IPS-NIHi11 (cell line): ENCODE results near the gene CPSF4L.

Experiments used
- DNase-seq: peaks from one replicate; pipeline ENCODE4 v3.0.0; 2012; ENCODE audit warnings: mixed read lengths, low spot score

CPSF4L gene

DNA sequence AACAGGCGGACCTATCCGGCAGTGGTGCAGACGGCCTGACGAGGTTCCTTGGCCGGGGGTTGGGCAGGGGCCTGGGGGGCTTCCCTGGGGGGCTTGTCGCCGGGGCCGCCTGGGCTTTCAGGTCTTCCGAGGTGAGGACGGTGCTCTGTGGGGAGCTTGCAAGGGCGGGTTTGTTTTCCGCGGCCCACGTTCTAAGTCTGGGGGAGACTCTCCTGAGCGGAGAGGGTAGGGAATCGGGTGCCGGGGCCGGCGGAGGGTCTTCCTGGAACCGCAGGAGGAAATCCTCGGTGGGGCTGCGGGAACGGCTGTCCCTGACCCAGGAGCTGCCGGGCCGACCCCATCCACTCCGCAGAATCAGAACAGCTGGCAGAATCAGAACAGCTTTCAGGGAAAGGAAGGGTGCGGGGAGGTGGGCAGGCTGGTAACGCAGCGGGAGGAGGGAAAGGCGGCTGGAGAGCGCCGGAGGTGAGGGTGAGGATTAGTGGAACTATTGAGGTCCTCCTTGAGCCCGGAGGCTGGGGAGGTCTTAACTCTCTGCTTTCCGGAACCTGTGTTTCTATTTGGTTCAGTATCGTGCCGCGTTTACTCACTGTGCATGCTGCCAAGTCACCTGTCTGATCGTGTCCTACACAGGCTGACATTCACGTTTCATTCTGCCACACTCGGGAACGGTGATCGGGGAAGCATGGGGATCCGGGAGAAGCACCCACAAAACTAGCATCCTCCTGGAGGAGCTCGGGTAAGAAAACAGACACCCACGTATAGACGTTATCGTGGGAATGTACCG lies 28.9 kb downstream of the CPSF4L start:
- peak; percentile 84 for DNase-seq

- peak; percentile 99 for DNase-seq
These were observed 29.7 kb downstream of the CPSF4L start for GRCh38 chr17:73231841-73232586.

- peak; percentile 21 for DNase-seq
These were observed 30.3 kb downstream of the CPSF4L start for GRCh38 chr17:73231395-73231794.

- no peak for DNase-seq
These were observed 31.6 kb downstream of the CPSF4L start for GRCh38 chr17:73230088-73230487.

DNA sequence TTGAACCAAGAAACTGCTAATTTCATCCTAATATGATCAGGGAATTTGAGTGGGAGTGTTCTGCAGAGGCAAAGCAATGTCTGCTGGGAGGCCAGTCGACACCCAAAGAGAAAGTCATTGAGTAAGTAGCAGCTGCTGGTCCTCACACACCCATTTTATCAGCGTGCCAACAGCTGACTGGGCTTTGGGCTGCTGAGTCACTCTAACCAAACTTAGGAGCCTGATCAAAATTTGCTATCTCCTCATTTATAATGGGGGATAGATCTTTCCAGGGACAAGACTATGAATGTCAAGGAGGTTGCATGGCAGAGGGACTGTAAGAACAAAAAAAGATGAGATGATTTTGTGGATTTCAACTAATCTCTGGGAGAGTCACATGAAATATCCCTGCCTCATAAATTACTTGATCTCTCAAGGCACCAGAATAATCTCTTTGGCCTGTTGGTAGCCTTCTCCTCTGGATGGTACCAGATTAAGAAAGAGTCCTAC lies 32.9 kb downstream of the CPSF4L start:
- peak; percentile 17 for DNase-seq

- DNase-seq: no peak
These were observed 33.7 kb downstream of the CPSF4L start for GRCh38 chr17:73227944-73228343.

- DNase-seq: no peak
These were observed 34.3 kb downstream of the CPSF4L start for GRCh38 chr17:73227379-73227778.

GRCh38 chr17:73226556-73227172 lies 35.0 kb downstream of the CPSF4L start:
- DNase-seq: no peak

GRCh38 chr17:73224663-73225305 lies 36.9 kb downstream of the CPSF4L start:
- DNase-seq: no peak

DNA sequence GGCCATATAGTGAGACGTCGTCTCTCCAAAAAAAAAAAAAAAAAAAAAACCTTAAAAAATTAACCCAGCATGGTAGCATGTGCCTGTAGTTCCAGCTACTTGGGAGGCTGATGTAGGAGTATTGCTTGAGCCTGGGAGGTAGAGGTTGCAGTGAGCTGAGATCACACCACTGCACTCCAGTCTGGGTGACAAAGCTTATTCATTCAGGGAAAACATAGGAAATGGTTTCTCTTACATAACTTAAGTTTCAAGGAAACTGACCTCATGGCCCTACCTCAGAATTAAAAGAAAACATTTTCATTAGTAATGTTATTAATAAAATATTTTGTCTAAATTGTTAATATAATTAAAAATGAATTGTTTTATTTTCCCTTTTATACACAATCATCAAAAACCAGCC lies 37.4 kb downstream of the CPSF4L start:
- no peak for DNase-seq

GRCh38 chr17:73223626-73224230 lies 38.0 kb downstream of the CPSF4L start:
- DNase-seq: no peak

DNA sequence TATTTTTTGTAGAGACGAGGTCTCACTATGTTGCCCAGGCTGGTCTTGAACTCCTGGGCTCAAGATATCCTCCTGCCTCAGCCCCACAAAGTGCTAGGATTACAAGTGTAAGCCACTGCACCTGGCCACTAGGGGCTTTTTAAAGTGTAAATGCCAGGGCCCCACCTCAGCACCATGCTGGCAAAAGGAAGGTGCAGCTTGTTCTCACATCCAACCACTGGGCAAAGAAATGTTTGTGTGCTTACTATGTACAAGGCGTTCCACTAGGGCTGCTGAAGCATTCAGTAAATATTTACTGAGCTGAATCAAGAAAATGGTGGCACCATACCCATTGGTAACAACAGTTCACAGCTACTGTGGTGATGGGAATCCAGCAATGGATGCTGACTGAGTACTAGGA lies 46.2 kb downstream of the CPSF4L start:
- DNase-seq: no peak

DNA sequence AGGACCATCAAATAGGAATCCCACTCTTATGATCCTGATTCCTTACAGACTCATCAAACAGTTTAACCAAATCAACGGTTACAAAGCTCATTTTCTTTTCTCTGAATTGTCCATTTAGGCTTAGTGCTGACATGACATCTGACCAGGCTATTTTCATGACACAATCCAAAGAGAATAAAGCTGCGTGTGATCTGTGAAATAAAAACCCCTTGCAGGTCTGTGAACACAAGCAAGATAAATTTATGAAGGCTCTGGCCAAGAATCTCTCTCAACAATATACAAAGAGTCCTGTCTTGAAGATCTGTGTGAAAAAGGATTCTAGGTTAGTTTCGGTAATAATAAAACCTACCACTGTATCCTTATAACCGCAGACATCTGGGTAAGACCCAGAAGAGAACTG lies 46.8 kb downstream of the CPSF4L start:
- DNase-seq: no peak

DNA sequence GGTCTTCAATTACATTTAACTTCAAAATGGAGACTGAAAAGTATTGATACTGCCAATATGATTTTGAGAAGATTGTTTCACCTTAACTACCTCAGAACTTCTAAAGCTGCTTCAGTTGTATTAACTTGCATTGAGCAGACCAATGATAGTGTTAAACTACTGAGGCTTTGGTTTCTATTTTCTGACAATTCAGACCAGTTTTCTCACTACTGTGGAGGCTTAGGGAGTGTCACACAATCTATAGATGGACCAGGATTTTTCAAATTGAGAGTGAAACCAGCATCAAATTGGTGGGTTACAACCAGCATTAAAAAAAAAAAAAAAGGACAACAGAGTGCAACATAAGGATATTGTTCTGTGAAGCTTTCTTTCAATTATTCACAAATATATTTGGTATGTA lies 47.7 kb downstream of the CPSF4L start:
- no peak for DNase-seq

DNA sequence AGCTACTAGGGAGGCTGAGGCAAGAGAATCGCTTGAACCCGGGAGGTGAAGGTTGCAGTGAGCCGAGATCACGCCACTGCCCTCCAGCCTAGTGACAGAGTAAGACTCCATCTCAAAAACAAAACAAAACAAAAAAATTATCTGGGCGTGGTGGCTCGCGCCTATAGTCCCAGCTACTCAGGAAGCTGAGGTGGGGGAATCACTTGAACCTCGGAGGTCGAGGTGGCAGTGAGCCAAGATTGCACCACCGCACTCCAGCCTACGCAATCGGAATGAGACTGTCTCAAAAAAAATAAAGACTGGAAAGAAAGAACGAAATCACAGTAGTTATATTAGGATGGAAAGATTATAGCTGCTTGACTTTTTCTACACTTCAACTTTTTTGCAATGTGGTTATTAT lies 49.9 kb downstream of the CPSF4L start:
- no peak for DNase-seq

- peak; percentile 54 for DNase-seq
These were observed 51.5 kb downstream of the CPSF4L start for GRCh38 chr17:73210002-73210678.

GRCh38 chr17:73209436-73209835 lies 52.2 kb downstream of the CPSF4L start:
- DNase-seq: no peak

- DNase-seq: no peak
These were observed 53.4 kb downstream of the CPSF4L start for GRCh38 chr17:73208139-73208827.

- DNase-seq: no peak
These were observed 56.2 kb downstream of the CPSF4L start for GRCh38 chr17:73205459-73205961.

DNA sequence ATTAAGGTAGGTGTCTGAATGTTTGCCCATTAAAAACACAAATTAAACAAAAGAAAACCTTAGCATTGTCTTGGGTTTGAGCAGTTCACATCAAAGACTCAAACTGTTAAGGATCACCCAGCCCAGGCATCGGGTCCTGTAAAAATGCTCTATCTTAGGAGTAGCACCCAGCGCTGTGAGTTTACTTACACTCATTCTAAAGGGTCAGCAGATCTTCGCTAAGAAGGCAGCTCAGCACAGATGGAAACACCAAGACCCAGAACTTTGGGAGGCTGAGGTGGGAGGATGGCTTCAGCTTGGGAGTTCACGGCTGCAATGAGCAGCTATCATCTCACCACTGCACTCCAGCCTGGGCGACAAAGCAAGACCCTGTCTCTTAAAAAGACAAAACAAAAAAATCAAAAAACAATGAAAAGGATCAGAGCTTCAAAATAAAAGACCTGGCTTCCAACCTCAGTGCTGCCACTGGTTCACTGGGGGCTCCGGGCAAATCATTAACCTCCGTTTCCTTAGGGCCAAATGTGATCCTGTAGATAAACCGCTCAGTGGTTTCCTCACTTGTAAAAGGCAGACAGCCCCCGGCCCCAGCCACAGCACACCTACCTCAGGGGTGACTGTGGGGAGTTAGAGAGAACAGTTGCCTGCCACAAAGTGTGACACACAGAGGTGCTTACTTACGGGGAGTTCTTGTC lies 57.7 kb downstream of the CPSF4L start:
- DNase-seq: no peak
